IPS-20b (cell line): ENCODE measurements around the gene RIMBP2.

Experiments used
- H3K27ac ChIP-seq: one replicate; pipeline ENCODE4 v1.5.1; 2013; ENCODE audit warnings: low read length
- H3K27me3 ChIP-seq: 2 replicates; pipeline ENCODE4 v1.6.1; 2013; ENCODE audit warnings: mild to moderate bottlenecking, low read length, inconsistent platforms; ENCODE audit not compliant: insufficient read depth
- H3K36me3 ChIP-seq: 2 replicates; pipeline ENCODE4 v1.6.1; 2013; ENCODE audit warnings: low read depth, mild to moderate bottlenecking, inconsistent platforms, low read length, moderate library complexity; ENCODE audit not compliant: insufficient read depth
- H3K4me1 ChIP-seq: 2 replicates; pipeline ENCODE4 v1.6.1; 2013; ENCODE audit warnings: mild to moderate bottlenecking, control low read depth, inconsistent platforms, low read length, moderate library complexity; ENCODE audit not compliant: insufficient read depth
- H3K4me3 ChIP-seq: 2 replicates; pipeline ENCODE4 v1.5.1; 2013; ENCODE audit warnings: mild to moderate bottlenecking, low read length, inconsistent platforms
- H3K9ac ChIP-seq: 2 replicates; pipeline ENCODE4 v1.6.1; 2013; ENCODE audit warnings: low read depth, mild to moderate bottlenecking, inconsistent platforms, low read length, moderate library complexity
- H3K9me3 ChIP-seq: 2 replicates; pipeline ENCODE4 v1.6.1; 2013; ENCODE audit warnings: mild to moderate bottlenecking, low read depth, low read length, inconsistent platforms; ENCODE audit not compliant: insufficient read depth

RIMBP2 gene

GRCh38 chr12:130433834-130434233 lies 282.3 kb downstream of the RIMBP2 start:
- no peak overlapping the region for H3K9ac ChIP-seq
- no peaks in the 10 kb centered on the region for H3K9me3 ChIP-seq
- H3K36me3 ChIP-seq = no peaks in the 10 kb centered on the region
- H3K27ac ChIP-seq = no peak overlapping the region
- H3K27me3 ChIP-seq = no peaks in the 10 kb centered on the region
- no peaks in the 10 kb centered on the region for H3K4me1 ChIP-seq
- no peak overlapping the region for H3K4me3 ChIP-seq

- Histone ChIP-seq H3K9me3 (no peaks in the 10 kb centered on the region), H3K36me3 (no peaks in the 10 kb centered on the region), H3K4me3 (no peak overlapping the region), H3K27ac (no peak overlapping the region), H3K27me3 (no peaks in the 10 kb centered on the region), H3K9ac (no peak overlapping the region), H3K4me1 (no peaks in the 10 kb centered on the region)
These were observed 282.7 kb downstream of the RIMBP2 start for GRCh38 chr12:130433411-130433810.

- H3K27ac ChIP-seq = no peak overlapping the region
- no peak overlapping the region for H3K4me3 ChIP-seq
- H3K9ac ChIP-seq = no peak overlapping the region
- no peaks in the 10 kb centered on the region for H3K36me3 ChIP-seq
- H3K4me1 ChIP-seq = no peaks in the 10 kb centered on the region
- no peaks in the 10 kb centered on the region for H3K27me3 ChIP-seq
- H3K9me3 ChIP-seq = no peaks in the 10 kb centered on the region
These were observed 284.9 kb downstream of the RIMBP2 start for GRCh38 chr12:130431176-130431575.

- no peaks in the 10 kb centered on the region for H3K9me3 ChIP-seq
- H3K27ac ChIP-seq = no peak overlapping the region
These were observed 286.2 kb downstream of the RIMBP2 start for GRCh38 chr12:130429656-130430505.

GRCh38 chr12:130428116-130428515 lies 288.0 kb downstream of the RIMBP2 start:
- Histone ChIP-seq H3K36me3 (no peaks in the 10 kb centered on the region), H3K9ac (no peak overlapping the region), H3K27ac (no peak overlapping the region), H3K4me1 (no peaks in the 10 kb centered on the region), H3K9me3 (no peaks in the 10 kb centered on the region), H3K4me3 (no peak overlapping the region), H3K27me3 (no peaks in the 10 kb centered on the region)

More at GRCh38 chr12:130429656-130430505, 286.2 kb downstream of the RIMBP2 start:
- Histone ChIP-seq H3K36me3 (no peaks in the 10 kb centered on the region), H3K27me3 (no peaks in the 10 kb centered on the region), H3K4me3 (no peak overlapping the region), H3K4me1 (no peaks in the 10 kb centered on the region), H3K9ac (no peak overlapping the region)

- Histone ChIP-seq H3K4me1 (no peaks in the 10 kb centered on the region), H3K9me3 (no peaks in the 10 kb centered on the region), H3K4me3 (no peak overlapping the region), H3K27me3 (no peaks in the 10 kb centered on the region), H3K9ac (no peak overlapping the region), H3K36me3 (no peaks in the 10 kb centered on the region), H3K27ac (no peak overlapping the region)
These were observed 288.7 kb downstream of the RIMBP2 start for GRCh38 chr12:130427381-130427887.

- Histone ChIP-seq H3K4me1 (no peaks in the 10 kb centered on the region), H3K9me3 (no peaks in the 10 kb centered on the region), H3K4me3 (no peak overlapping the region), H3K27me3 (no peaks in the 10 kb centered on the region), H3K9ac (no peak overlapping the region), H3K36me3 (no peaks in the 10 kb centered on the region), H3K27ac (no peak overlapping the region)
These were observed 290.3 kb downstream of the RIMBP2 start for GRCh38 chr12:130425698-130426245.

GRCh38 chr12:130424858-130425697 lies 291.0 kb downstream of the RIMBP2 start:
- H3K4me3 ChIP-seq = no peak overlapping the region
- H3K9me3 ChIP-seq = no peaks in the 10 kb centered on the region
- no peaks in the 10 kb centered on the region for H3K27me3 ChIP-seq
- H3K9ac ChIP-seq = no peak overlapping the region
- H3K4me1 ChIP-seq = no peaks in the 10 kb centered on the region
- H3K36me3 ChIP-seq = no peaks in the 10 kb centered on the region
- no peak overlapping the region for H3K27ac ChIP-seq

- H3K4me3 ChIP-seq = no peak overlapping the region
- no peaks in the 10 kb centered on the region for H3K27me3 ChIP-seq
- H3K4me1 ChIP-seq = no peaks in the 10 kb centered on the region
- H3K36me3 ChIP-seq = no peaks in the 10 kb centered on the region
- no peak overlapping the region for H3K27ac ChIP-seq
- H3K9ac ChIP-seq = no peak overlapping the region
- H3K9me3 ChIP-seq = no peaks in the 10 kb centered on the region
These were observed 291.9 kb downstream of the RIMBP2 start for GRCh38 chr12:130423991-130424857.

GRCh38 chr12:130423136-130423535 lies 293.0 kb downstream of the RIMBP2 start:
- H3K27me3 ChIP-seq = no peaks in the 10 kb centered on the region

GRCh38 chr12:130422676-130423075 lies 293.4 kb downstream of the RIMBP2 start:
- Histone ChIP-seq H3K4me1 (no peaks in the 10 kb centered on the region), H3K27me3 (no peaks in the 10 kb centered on the region), H3K27ac (no peak overlapping the region), H3K36me3 (no peaks in the 10 kb centered on the region), H3K9ac (no peak overlapping the region), H3K4me3 (no peak overlapping the region), H3K9me3 (no peaks in the 10 kb centered on the region)

More at GRCh38 chr12:130423136-130423535, 293.0 kb downstream of the RIMBP2 start:
- Histone ChIP-seq H3K27ac (no peak overlapping the region), H3K4me1 (no peaks in the 10 kb centered on the region), H3K9ac (no peak overlapping the region), H3K9me3 (no peaks in the 10 kb centered on the region), H3K4me3 (no peak overlapping the region), H3K36me3 (no peaks in the 10 kb centered on the region)
